Myocyte (in vitro differentiated cells): ENCODE measurements around the gene PDE8A. TPM values are rescaled to one million over a fixed set of nuclear protein-coding genes. Genes with fewer than 3 reads are reported as not detected.
"Not testable (repeated sequence)": the region's sequence is repeated elsewhere in the genome, so short reads cannot be mapped to it uniquely, and the experiment has no call there.

ENCODE experiments used
- DNase-seq: peaks from one replicate; pipeline ENCODE4 v3.0.0-alpha.2; 2012; ENCODE audit warnings: low read depth
- total RNA-seq: library from RNA; depleted of rRNA; stranded (reverse); fragments of >200 nt; gene quantifications from 2 replicates; pipeline ENCODE4 v1.2.3, GENCODE V29; 2014

The PDE8A gene
- total RNA-seq, 1 donor from 2014 or later: 6.8 TPM

GRCh38 chr15:84988909-84989644 lies 7.4 kb downstream of the PDE8A start:
- no peak for DNase-seq

GRCh38 chr15:84990507-84990906 lies 8.9 kb downstream of the PDE8A start:
- no peak for DNase-seq

GRCh38 chr15:84991014-84991712 lies 9.5 kb downstream of the PDE8A start:
- no peak for DNase-seq

GRCh38 chr15:84992157-84992944 lies 10.7 kb downstream of the PDE8A start:
- DNase-seq: peak; percentile 86

- no peak for DNase-seq
Measured at GRCh38 chr15:84996055-84996454, 14.4 kb downstream of the PDE8A start.

GRCh38 chr15:84996714-84997113 lies 15.1 kb downstream of the PDE8A start:
- DNase-seq: not testable (repeated sequence)

- DNase-seq: not testable (repeated sequence)
Measured at GRCh38 chr15:84997214-84997613, 15.6 kb downstream of the PDE8A start.

GRCh38 chr15:85000189-85000864 lies 18.7 kb downstream of the PDE8A start:
- DNase-seq: no peak

GRCh38 chr15:85000937-85001336 lies 19.3 kb downstream of the PDE8A start:
- DNase-seq: no peak

- peak; percentile 63 for DNase-seq
Measured at GRCh38 chr15:85002517-85002916, 20.9 kb downstream of the PDE8A start.

GRCh38 chr15:85003593-85004312 lies 22.1 kb downstream of the PDE8A start:
- DNase-seq: no peak

GRCh38 chr15:85004550-85004949 lies 22.9 kb downstream of the PDE8A start:
- no peak for DNase-seq

GRCh38 chr15:85005319-85005718 lies 23.7 kb downstream of the PDE8A start:
- no peak for DNase-seq

- DNase-seq: no peak
Measured at GRCh38 chr15:85005746-85006145, 24.1 kb downstream of the PDE8A start.

- DNase-seq: no peak
Measured at GRCh38 chr15:85006201-85006600, 24.5 kb downstream of the PDE8A start.

GRCh38 chr15:85006655-85007054 lies 25.0 kb downstream of the PDE8A start:
- no peak for DNase-seq

GRCh38 chr15:85007137-85007536 lies 25.5 kb downstream of the PDE8A start:
- no peak for DNase-seq

GRCh38 chr15:85007741-85008397 lies 26.2 kb downstream of the PDE8A start:
- peak; percentile 20 for DNase-seq

- DNase-seq: no peak
Measured at GRCh38 chr15:85008474-85009260, 27.0 kb downstream of the PDE8A start.
